Mesothelial cell of epicardium (in vitro differentiated cells): ENCODE measurements around the gene GJB2. TPM values are rescaled to one million over a fixed set of nuclear protein-coding genes. Genes with fewer than 3 reads are reported as not detected.

Experiments
- DNase-seq, 2 experiments: peaks; one replicate each; pipeline ENCODE4 v3.0.0; 2021; ENCODE audit warnings: low spot score in 2 of 2; ENCODE audit not compliant: unreplicated experiment in 2 of 2
- H3K27ac Mint-ChIP-seq: 2 replicates; pipeline ENCODE4 v1.8.0; 2021; ENCODE audit warnings: mixed read lengths
- H3K27me3 Mint-ChIP-seq: 2 replicates; pipeline ENCODE4 v1.8.0; 2021; ENCODE audit warnings: low read depth, mixed read lengths
- H3K36me3 Mint-ChIP-seq: 2 replicates; pipeline ENCODE4 v1.8.0; 2021; ENCODE audit warnings: mixed read lengths
- H3K4me1 Mint-ChIP-seq: 2 replicates; pipeline ENCODE4 v1.8.0; 2021; ENCODE audit warnings: mixed read lengths
- H3K4me3 Mint-ChIP-seq: 2 replicates; pipeline ENCODE4 v1.8.0; 2021; ENCODE audit warnings: mild to moderate bottlenecking, moderate library complexity, mixed read lengths
- H3K9me3 Mint-ChIP-seq: 2 replicates; pipeline ENCODE4 v1.8.0; 2021; ENCODE audit warnings: mixed read lengths
- total RNA-seq: library from RNA; stranded (reverse); gene quantifications from 3 replicates; pipeline ENCODE4 v1.2.1, GENCODE V29; 2021
- TF ChIP-seq, protein P1 (sequence below): fragments of 200-600 bp; sonication (generic); IDR thresholded peaks from one replicate; pipeline ENCODE4 v1.5.0; 2021; ENCODE audit warnings: antibody characterized with exemption; ENCODE audit not compliant: unreplicated experiment

GJB2 gene
- total RNA-seq, 1 donor from 2014 or later, result 25.4 TPM

DNA sequence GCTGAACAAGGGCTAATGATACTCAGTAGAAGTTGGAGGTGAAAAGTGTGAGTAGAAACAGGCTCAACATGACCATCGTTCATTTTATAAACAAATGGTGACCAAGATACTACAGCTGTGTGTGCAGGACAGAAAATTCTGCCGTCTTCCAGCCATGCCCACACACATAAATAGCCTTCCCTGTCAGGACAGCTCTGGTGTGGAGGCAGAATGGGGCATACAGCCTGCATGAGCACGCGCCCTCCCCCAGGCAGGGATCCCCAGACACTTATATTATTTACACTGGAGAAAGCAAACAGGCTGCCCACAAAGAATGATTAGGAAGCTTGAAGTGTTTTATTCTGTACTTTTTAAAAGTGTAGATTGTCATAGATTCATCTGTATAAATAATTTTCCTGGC, 52.3 kb downstream of the GJB2 start:
- H3K4me3 Mint-ChIP-seq, result no peak overlapping the region
- peaks cover 36% of the 10 kb centered on the region for H3K4me1 Mint-ChIP-seq
- H3K9me3 Mint-ChIP-seq, result no peaks in the 10 kb centered on the region
- peak in 1 of 2 experiments; percentile 34 for DNase-seq
- H3K27ac Mint-ChIP-seq, result peak overlapping the region; percentile 51
- TF ChIP-seq, protein P1, sequence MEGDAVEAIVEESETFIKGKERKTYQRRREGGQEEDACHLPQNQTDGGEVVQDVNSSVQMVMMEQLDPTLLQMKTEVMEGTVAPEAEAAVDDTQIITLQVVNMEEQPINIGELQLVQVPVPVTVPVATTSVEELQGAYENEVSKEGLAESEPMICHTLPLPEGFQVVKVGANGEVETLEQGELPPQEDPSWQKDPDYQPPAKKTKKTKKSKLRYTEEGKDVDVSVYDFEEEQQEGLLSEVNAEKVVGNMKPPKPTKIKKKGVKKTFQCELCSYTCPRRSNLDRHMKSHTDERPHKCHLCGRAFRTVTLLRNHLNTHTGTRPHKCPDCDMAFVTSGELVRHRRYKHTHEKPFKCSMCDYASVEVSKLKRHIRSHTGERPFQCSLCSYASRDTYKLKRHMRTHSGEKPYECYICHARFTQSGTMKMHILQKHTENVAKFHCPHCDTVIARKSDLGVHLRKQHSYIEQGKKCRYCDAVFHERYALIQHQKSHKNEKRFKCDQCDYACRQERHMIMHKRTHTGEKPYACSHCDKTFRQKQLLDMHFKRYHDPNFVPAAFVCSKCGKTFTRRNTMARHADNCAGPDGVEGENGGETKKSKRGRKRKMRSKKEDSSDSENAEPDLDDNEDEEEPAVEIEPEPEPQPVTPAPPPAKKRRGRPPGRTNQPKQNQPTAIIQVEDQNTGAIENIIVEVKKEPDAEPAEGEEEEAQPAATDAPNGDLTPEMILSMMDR, result no peak
- H3K27me3 Mint-ChIP-seq, result peaks cover 31% of the 10 kb centered on the region
- H3K36me3 Mint-ChIP-seq, result no peaks in the 10 kb centered on the region

DNA sequence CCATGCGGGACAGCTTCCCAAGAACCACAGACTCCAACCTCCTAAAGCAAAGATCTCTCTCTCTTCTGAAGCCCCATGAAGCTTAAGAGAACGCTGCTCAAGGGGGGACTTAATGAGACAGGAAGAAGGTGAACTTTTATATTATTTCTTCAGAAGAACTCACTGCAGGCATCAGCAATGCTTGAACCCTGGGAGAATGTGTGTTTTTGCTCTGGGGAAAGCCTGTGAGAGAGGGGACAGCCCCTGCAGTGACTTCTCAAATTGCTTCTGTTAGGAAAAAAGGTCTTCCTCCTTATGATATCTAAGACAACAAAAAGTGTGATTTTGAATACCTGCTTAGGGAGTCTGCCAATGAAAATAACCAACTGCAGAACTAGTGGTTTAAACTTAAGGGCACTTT, 54.9 kb downstream of the GJB2 start:
- Mint-ChIP-seq H3K9me3 (no peaks in the 10 kb centered on the region), H3K27me3 (peaks cover 29% of the 10 kb centered on the region), H3K4me3 (no peak overlapping the region), H3K36me3 (no peaks in the 10 kb centered on the region), H3K4me1 (peaks cover 32% of the 10 kb centered on the region), H3K27ac (no peak overlapping the region)
- TF ChIP-seq, protein P1, result no peak
- DNase-seq, result no peak

Other genes starting within 250 kb of the GJB2 start
- 206 to 212 TPM (median 208 TPM) in 3 replicates for gene ZMYM2, start 234.2 kb downstream of the GJB2 start, total RNA-seq
- 4.4 to 5.3 TPM (median 5.2 TPM) in 3 replicates for gene GJA3, start 31.9 kb downstream of the GJB2 start, total RNA-seq
- gene GJB6, start 39.4 kb upstream of the GJB2 start, total RNA-seq, result 28.6 to 35.4 TPM (median 32.7 TPM) in 3 replicates